Measurements from ENCODE around the gene TIMP4.

The TIMP4 gene

DNA sequence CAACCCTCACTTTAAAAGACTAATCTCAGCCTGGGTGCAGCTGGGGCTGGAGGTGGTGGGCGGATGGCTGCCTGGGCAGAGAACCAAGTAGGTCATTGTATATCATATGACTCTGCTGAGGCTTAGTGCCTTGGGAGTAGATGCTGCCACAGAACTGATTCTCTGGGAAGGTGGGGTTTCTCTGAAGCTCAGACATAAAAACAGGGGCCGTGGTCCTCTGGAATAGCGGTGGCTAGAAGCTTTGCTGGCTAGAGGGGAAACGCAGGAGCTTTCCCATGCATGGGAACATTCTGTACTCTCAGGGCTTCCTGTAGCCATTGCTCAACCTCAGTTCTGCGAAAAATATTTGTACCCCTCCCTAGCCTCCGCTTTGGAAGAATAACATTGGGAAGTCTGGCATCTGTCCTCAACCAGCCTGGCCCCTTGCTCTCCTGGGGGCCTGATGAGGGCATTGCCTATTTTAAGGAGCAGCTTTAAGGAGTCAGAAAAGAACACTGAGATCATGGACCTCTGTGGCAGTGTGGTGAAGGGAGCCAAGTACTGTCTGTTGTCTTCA lies 14.7 kb downstream of the TIMP4 start:
- DNase-seq: no peak

DNA sequence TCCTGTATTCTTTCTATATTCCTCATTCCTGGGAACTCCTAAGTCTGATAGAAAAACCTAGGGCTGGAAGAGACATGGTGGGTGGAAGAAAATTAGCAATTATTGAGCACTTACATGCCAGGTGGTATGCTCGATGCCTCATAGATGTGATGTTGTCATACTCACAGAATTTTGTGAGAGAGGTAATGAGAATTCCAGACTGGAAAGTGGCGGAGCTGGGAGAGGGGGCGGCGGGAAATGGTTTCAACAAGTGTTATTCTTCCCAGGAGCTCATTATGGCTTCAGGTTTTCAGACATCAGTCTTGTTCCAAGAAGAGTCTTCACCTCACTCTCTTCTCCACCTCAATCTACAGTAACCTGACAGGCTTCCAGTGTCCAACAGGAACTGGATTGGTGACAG lies 16.2 kb downstream of the TIMP4 start:
- DNase-seq: no peak

DNA sequence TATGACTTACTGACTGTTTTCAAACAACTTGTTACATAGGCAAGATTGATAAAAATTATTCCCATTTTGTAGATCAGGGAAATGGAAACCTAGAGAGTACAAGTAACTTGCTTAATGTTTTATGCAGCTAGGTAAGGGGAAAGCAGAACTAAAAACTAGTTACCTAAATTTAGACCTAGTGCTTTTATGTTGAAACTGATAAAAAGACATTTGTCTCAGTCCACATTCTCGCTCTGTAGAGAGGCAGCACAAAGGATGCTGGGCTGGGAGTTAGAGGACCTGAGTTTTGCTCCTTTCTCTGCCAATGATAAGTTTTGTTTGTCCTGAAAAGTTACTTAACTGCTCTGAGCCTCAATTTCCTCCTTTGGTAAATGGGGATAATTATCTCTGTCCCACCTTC lies 17.4 kb downstream of the TIMP4 start:
- DNase-seq: no peak

DNA sequence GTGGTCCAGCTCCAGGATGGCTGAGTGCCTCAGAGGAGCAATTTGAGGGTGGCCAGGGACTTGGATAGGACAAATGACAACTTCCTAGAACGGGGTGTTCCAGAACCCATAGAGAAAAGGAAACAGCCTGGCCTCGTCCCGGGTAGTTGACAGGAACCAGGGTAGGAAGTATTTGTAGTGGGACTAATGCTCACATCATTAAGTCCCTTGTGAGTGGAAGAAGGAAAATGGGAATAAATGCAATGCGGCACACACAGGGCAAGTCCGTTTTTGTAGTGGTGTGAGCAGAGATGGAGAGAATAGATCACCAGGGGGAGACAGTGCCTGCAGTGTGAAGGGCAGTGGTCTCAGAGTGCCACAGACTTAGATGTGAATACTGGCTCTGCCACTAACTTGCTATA lies 19.6 kb downstream of the TIMP4 start:
- no peak for DNase-seq

DNA sequence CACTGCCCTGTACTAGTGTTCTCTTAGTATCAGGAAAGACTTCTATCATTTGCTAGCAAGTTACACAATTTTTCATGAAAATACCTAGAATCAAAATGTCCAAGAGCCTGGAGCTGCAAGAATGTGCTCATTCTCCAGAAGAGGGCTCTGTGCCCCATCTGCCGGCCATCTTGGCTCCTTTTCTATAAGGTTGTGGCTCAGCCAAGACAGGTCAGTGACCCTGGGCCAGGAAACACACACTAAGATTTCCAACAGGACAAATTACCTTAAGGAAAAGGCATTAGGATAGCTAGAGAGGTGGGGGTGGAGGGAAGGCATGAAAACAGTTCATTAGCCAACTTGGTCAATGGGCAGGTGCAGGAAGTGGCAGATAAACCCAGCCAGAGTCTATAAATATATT lies 20.7 kb downstream of the TIMP4 start:
- DNase-seq: no peak

DNA sequence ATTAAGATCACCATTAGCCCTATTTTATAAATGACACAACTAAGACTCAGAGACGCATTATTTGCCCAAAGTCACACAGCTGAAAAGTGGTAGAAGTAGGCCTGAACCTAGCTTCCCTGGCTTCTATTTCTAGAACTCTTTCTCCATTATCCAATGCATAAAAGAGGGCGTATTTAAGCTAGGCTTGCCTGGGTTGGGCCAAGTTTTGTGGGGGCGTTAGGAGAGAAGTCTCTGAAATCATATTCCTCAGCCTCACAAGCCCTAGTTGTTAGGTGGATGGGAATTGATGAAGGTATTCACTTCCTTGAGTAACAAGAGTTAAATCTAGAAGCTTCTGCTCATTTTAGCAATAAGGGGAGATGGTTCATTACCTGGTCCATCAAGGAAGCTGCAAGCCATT lies 22.3 kb downstream of the TIMP4 start:
- no peak for DNase-seq

DNA sequence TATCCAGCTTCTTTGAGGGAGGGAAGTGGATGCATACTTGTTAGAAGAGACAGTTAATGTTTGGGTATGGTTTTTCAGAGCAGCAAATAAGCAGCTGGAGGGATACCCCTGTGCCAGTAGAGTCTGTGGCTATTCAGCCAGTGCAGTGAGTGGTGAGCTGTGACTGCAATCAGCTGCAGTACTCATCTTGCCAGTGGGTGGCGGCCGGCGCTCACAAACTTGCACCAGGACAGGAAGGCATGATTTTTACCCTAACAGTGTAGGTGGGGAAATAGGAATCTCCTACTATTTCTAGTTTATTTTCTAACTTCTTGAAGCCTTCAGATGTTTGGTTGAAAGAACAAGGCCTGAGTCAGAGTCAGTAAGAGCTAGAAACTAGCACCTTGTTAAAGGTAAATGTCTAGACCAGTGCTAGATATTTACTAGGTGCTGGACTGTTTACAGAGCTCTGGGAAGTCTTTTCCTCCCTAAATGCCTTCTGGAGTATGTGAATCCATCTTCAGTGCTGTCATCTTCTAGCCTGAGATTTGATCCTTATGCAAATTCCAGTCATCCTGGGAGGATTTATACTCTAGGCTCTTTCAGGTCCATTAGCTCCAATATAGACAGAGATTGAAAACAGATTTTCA lies 23.6 kb downstream of the TIMP4 start:
- DNase-seq: no peak

GRCh38 chr3:12132881-12133280 lies 25.8 kb downstream of the TIMP4 start:
- no peak for DNase-seq

- no peak for DNase-seq
Measured at GRCh38 chr3:12131351-12132090, 27.2 kb downstream of the TIMP4 start.

DNA sequence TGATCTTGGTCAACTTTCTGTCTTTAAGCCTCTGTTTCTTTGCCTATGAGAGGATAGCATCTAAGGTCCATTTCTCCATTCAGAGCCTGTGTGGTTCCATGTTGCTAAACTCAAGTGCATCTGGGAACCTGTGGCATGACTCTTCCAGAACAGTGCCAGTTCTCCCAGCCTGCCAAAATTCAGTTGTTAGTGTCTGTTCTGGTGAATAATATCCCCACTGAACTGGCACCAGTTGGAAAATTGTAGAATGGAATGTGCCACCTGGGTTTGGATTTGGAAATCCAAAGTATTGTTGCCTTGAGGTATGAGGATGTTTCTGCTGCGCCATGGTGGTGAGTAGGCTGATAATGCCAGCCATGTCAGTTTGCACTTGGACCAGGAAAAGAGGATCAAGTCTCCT lies 31.3 kb downstream of the TIMP4 start:
- DNase-seq: no peak

- DNase-seq: no peak
Measured at GRCh38 chr3:12125772-12126171, 32.9 kb downstream of the TIMP4 start.

GRCh38 chr3:12121466-12121865 lies 37.2 kb downstream of the TIMP4 start:
- no peak for DNase-seq

- no peak for DNase-seq
Measured at GRCh38 chr3:12120374-12121140, 38.2 kb downstream of the TIMP4 start.

DNA sequence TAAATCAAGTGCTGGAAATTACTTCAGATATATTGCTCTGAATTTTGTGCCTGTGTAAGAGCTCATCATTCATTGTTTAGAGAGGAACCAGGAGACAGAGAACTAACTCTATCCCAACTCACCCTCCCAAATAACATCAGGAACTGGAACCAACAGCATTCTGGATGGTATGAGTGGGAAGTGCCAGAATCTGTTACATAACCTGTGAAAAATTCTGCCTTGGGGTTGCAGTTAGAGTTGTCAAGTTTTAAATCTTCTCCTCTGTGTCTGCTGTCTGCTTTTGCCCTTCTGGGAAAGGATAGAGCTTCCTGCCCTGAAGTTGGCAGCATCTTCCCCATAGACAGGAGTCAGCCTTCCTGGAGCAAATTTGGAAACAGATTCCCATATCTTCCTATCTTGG lies 41.2 kb downstream of the TIMP4 start:
- DNase-seq: no peak

- DNase-seq: no peak
Measured at GRCh38 chr3:12116870-12117269, 41.8 kb downstream of the TIMP4 start.

GRCh38 chr3:12115849-12116248 lies 42.9 kb downstream of the TIMP4 start:
- DNase-seq: no peak

DNA sequence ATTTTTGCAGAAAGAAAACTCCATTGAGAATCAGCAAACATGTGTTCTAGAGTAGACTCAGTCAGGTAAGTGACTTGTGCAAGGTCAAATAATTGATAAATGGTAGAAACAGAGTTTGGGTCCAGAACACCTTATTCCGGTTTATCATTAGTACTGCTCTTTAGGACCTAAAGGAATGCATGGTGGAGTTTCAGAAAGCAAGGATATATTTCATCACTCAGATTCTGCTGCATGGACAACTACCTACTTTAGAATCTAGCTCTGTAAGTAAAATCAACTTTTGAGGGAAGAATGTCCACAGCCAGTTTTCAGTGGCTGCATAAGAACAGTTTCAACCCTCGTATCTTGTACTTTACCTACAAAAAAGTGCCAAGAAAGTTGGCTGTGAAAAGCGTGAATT lies 43.6 kb downstream of the TIMP4 start:
- no peak for DNase-seq

- DNase-seq: no peak
Measured at GRCh38 chr3:12114251-12114650, 44.5 kb downstream of the TIMP4 start.

DNA sequence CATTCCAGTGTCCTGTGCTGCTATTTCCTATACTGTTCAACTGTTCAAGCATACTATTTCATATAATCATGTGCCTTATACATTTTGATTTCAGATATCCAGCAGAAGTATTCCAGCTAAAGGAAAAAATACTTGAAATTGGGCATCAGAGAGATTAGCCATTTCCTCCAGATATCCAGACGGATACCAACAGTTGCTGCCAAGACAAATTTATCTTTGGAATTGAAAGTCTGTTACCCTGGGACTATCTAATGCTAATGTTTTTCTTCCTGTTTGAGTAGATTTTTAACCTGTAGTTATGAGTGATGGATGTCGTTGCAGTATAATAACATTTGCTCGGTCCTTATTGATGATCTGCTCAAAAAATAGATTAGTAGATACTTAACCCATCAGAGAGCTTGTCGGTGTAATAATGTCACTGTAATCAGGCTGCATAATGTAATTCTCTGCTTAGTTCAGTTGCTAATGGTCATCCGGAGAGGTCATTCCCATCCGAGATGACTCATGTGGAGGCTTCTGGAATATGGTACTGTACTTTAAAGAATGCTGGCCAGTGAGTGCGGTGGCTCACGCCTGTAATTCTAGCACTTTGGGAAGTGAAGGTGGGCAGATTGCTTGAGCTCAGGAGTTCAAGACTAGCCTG lies 51.5 kb downstream of the TIMP4 start:
- no peak for DNase-seq

Measured in NCI-H1417 treated with DMSO at 0.1 percent for 48 hours (cell line).